Amniotic epithelial cell (primary cell): ENCODE measurements around the gene SRP54.
"Not testable (repeated sequence)": the region's sequence is repeated elsewhere in the genome, so short reads cannot be mapped to it uniquely, and the experiment has no call there.

Experiments used
- DNase-seq: peaks from one replicate; pipeline ENCODE4 v3.0.0-alpha.2; 2010; ENCODE audit warnings: low read depth

SRP54 gene

DNA sequence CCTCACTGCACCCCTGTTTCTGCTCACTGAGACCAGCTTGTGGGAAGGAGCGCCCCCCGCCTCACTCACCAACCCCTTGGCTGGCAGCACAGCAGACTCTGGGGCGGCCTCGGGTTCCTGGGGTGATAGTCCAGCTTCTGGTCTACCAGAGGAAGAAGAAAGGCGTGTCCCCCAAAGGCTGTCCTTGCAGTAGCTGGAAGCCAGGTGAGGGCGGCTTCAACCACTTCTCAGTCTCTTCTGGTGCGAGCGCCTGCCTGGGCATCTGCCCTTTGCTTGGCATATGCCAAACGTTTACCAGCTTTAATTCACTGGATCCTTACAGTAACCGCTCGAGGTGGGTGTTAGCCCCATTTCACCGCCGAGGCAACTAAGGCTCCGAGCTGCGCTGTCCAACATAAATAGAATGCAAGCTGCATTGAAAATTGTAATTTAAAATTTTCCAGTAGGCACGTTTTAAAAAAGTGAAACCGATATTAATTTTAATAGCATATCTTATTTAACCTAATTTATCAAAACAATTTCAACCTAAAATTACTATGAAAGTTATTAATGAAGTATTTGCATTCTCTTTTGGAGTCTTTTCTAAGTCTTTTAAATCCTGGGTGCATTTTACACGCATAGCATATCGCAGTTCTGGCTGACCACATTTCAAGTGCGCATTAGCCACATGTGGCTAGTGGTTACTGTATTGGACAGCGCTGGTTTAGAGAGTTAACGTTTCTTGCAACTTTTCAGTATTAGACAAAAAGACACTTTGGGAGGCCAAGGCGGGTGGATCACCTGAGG, 64.2 kb downstream of the SRP54 start:
- peak; percentile 30 for DNase-seq

DNA sequence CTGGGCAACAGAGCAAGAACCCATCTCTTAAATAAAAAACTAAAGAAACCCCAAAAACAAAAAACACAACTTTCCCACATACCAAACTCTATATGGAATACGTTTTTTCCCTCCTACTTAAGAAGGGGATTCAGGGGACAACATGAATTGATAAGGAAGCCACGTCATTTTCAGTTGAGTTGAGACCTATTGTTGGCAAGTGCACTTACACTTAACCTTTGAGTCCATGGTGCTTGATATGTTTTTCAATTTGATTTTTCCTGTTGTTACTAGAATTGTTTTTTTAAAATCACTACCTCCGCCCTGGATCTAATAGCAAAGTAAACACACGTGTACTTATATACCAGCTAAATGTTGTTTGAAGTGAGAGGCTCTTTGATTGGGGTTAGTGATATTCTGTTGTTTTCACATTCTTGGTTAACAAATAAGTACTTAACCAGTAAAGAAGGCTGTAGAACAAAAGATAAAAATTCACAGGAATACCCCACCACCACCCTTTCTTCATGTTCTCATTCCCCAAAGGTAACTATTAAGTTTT, 65.3 kb downstream of the SRP54 start:
- no peak for DNase-seq

DNA sequence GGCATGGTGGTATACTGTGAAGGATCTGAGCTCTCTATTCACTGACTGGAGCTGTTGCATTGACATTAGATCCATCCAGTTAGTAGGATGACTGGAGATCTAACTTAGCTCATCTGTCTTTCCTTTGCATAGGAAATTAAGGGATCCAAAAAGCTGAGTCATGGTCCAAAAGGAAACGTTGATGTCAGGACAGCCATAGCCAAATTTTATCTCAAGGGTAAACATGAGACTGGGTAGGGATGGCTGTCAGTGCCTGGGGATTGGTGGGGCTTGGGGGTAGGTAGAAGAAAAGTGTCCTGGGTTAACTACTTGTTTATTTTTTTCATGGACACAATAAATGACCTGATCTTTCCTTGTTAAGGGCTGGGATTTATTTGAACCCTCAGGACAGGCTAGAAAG, 67.9 kb downstream of the SRP54 start:
- DNase-seq: peak; percentile 56

- DNase-seq: peak; percentile 96
Measured at GRCh38 chr14:35051796-35052195, 69.0 kb downstream of the SRP54 start.

DNA sequence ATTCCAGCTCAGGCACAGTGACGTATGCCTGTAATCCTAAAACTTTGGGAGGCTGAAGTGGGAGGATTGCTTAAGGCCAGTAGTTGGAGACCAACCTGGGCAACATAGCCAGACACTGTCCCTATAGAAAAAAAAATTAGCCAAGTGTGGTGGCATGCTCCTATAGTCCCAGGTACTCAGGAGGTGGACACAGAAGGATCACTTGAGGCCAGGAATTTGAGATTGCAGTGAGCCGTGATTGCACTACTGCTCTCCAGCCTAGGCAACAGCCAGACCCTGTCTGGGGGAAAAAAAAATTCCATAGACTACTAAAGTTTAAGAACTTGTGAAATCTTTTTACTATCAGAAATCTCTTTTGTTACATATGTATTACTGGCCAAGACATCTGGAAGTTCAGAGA, 69.8 kb downstream of the SRP54 start:
- DNase-seq: no peak

DNA sequence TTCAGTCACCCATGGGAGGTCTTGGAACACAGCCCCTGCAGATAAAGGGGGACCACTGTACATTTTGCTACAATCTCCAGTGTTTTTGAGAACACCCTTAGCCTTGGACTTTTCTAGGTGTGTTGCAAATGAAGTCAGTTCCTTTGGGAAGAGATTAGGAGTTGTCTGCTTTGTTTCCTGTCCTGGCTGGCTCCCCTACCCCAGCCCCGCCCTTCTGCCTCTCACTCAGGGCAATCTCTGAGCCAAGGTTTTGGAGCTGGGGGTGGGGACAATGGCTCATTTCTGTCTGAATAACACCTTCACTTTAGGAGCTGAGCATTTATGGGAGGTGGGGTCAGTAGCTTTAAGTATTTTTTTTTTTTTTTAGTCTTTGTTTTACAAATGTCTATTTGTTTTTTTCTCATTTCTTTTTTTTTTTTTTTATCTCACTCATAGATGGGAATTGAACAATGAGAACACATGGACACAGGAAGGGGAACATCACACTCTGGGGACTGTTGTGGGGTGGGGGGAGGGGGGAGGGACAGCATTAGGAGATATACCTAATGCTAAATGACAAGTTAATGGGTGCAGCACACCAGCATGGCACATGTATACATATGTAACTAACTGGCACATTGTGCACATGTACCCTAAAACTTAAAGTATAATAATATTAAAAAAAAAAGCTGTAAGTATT, 78.5 kb downstream of the SRP54 start:
- DNase-seq: peak; percentile 21

DNA sequence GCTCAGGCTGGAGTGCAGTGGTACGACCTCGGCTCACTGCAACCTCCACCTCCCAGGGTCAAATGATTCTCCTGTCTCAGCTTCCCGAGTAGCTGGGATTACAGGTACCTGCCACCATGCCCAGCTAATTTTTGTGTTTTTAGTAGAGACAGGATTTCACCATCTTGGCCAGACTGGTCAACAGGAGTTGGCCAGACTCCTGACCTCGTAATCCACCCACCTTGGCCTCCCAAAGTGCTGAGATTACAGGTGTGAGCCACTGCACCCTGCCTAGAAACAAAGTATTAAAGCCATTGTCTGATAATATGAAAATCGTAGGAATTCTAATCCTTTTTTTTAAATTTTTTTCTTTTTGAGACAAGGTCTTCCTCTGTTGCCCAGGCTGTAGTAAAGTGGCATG, 82.9 kb downstream of the SRP54 start:
- not testable (repeated sequence) for DNase-seq

DNA sequence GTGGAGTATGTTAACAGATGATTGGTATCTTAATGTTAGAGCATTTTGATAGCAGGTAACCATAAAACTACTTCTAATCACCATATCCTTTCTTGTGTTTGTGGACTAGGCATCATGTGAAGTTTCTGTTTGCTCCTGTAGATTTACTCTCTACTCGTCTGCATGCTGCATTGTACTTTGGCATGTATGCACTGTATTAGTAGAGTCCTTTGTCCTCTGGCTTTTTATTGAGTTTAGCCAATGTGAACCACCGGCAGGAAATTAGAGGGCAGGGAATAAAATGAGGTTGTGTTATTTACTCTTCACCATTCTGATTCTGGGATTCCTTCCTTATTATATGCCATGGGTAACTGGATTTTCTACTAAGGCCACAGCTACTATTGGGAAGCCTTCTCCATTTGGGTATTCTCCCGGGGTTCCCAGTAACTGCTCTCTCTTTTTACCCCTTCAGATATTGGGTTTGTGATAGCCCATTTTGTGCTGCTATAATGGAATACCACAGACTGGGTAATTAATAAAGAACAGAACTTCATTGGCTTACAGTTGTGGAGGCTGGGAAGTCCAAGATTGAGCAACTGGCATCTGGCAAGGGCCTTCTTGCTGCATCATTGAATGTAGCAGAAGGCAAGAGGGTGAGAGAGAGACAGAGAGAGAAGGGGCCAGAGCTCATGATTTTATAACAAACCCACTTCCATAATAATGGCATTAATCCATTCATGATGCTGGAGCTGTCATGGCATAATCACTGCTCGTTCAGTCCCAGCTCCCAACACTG, 85.6 kb downstream of the SRP54 start:
- DNase-seq: peak; percentile 60

DNA sequence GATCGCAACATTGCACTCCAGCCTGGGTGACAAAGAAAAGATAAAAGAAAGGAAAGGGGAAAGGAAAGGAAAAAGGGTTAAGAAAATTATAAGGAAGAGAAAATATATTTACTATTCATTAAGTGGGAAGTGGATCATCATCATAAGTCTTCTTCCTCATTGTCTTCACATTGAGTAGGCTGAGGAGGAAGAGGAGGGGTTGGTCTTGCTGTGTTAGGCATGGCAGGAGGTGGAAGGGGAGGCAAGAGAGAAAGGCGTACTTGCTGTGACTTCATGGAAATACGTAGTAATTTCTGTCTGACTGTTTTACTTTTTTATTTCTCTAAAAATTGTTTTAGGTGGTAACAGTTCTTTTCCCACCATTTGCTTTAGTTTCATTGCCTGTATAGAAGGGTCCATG, 89.4 kb downstream of the SRP54 start:
- no peak for DNase-seq

DNA sequence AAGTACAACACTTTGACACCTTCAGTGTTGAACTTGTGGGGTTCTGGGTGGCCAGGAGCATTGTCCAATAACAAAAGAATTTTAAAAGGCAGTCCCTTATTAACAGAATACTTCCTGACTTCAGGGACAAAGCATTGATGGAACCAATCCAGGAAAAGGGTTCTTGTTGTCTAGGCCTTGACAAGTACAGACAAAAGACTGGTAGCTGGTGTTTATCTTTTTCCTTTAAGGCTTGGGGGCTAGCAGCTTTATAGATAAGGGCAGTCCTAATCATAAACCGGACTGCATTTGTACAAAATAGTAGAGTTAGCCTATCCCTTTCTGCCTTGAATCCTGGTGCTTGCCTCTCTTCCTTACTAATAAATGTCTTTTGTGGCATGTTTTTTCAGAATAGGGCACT, 90.7 kb downstream of the SRP54 start:
- no peak for DNase-seq

GRCh38 chr14:35078082-35078481, 95.3 kb downstream of the SRP54 start:
- DNase-seq: no peak
